GM21367 (cell line): ENCODE measurements around the gene DPH2.

Experiments
- ATAC-seq: cut with Tn5 transposase; IDR thresholded peaks from one replicate; pipeline ENCODE4 v1.9.1; 2021; ENCODE audit not compliant: unreplicated experiment

Gene DPH2

GRCh38 chr1:43982241-43982640 lies 12.4 kb downstream of the DPH2 start:
- no peak for ATAC-seq

- ATAC-seq = no peak
These were observed 13.0 kb downstream of the DPH2 start for GRCh38 chr1:43982808-43983207.

DNA sequence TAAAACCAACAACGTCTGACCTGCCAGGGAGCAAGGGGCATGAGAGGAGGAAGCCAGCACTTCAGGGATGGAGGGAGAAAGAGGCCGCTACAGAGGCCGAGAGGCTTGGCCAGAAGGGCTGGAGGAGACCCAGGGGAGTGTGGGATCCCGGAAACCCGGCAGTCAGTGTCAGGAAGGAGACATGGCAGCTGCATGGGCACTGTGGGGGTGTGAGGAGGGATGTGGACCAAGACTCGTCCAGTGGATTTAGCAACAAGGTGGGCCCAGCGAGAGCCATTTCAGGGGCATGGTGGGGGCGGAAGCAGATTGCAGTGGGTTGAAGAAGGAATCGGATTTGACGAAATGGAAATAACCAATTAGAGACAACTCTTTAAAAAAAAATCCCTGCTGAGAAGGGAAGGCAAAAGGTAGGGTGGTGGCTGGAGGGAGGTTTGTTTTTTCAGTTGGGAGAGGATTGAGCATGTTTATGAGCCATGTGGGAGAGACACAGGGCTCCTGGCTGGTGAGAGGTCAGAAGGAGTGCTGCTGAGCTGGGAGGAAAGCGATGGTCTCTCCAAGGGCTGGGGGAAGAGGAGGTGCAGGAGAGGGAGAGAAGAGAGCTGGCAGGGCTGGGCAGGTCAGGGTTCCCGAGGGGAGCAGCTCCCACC lies 13.6 kb downstream of the DPH2 start:
- no peak for ATAC-seq

DNA sequence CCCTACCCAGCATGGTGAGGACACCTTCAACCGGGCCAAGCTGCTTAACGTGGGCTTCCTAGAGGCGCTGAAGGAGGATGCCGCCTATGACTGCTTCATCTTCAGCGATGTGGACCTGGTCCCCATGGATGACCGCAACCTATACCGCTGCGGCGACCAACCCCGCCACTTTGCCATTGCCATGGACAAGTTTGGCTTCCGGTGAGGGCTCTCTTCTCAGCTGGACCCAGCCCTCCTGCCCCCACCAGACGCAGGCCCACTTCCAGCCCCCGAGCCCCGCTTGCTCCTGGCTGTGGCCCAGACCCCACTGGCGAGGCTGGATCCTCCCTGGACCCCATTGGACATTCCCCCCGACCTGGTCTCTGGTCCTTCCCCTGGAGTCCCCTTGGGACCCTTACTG lies 15.0 kb downstream of the DPH2 start:
- no peak for ATAC-seq

DNA sequence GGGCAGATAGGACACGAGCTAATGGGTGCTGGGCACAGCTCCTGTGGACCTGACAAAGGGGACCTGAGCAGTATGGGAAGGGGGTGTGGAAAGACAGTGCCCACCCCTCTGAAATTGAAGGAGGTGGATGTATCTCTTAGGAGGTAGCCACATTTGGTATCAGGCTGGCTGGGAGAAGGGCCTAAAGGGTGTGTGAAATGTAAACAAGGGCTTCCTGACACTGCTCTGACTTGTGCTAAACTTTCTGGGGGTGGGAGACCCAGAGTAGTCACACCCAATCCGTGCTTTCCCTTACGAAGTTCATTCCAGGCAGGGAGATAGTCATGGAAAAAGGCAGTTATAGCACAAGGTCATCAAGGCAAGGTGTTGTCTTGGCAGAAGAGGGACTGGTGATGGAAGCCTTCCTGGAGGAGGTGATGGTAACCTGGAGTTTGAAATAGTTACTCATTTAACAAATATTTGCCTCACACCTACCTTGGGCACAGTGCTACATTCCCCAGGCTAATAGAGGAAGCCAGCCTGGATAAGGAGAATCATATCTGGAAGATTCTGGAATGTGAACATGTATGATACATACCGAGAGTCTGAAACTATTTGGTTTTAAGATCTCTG lies 16.3 kb downstream of the DPH2 start:
- no peak for ATAC-seq

GRCh38 chr1:43986712-43987111 lies 16.9 kb downstream of the DPH2 start:
- ATAC-seq = no peak

- ATAC-seq = no peak
These were observed 17.5 kb downstream of the DPH2 start for GRCh38 chr1:43987159-43987902.

GRCh38 chr1:43990271-43991199 lies 20.7 kb downstream of the DPH2 start:
- ATAC-seq = no peak

- ATAC-seq = no peak
These were observed 21.3 kb downstream of the DPH2 start for GRCh38 chr1:43991200-43991475.

DNA sequence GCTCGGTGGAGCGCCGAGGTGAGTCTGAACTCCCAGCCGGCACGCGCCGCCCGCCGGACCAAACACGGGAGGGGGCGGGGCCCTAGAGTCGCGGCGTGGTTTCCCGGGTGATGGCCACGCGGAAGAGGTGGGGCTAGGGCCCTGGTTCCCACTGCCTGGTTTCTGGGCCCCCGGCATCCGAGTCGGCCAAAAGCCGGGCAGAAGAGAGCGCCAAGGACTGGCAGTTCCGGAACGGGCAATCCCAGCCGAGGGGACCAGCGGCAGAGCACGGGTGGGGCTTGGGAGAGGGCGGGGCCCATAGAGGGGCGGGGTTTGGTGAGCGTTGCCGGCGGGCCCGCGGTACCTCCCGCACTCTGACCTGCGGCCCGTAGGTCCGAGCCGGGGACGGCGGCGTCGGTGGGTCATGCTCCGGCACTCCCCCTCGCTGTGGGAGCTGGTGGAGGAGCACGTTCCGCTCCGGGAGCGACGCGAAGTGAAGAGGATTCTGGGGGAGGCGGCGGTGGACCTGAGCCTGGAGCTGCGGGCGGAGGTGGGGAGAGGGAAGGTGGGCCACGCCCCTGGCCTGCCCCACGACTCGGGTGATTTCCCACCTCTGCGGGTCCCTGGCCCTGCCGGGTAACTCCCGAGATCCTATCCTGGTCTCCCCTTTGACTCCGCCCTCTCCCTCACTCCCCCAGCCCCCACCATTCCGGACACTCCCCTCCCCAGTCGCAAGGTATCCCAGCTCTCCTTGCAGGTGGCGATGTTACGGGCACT lies 21.8 kb downstream of the DPH2 start, which contains the start of gene CCDC24:
CCDC24 (plus strand) TSS at position 124 of the 756 bp plus-strand sequence; CDS start at position 404, 280 bp downstream.
- ATAC-seq = peak; percentile 58

DNA sequence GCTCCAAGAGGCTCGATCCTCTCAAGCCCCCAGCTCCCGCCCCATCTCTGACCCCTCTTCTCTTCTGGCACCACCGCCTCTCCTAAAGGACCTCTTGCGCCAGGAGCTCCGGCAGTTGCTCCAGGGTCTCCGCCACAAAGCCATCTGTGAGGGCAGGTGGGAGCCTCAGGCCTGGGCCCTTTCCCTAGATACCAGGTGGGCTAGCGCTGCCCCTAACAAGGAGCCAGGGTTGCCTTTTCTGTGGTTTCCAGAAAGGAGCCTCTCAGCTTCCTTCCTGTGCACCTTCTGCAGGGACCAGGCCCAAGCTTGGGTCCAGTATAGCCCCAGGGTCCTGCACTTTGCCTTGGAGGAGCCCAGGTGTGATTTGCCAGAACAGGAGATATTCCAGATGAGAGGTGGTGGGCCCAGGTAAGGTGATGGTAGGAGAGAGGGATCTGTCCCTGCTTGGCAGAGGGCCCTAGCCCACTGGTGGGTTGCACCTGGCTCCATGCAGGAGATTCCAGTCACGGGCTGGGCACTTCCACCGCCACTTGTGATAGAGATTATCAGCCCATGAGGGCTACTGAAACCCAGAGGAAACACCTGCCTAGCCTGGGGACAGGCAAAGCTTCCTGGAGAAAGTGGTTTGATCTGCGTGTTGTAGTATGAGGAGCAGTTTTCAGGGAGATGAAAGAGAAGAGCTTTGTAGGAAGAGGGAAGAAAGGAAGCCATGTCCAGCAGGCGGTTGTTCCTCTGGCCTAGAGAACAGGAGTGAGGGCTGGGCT lies 22.6 kb downstream of the DPH2 start:
- no peak for ATAC-seq

DNA sequence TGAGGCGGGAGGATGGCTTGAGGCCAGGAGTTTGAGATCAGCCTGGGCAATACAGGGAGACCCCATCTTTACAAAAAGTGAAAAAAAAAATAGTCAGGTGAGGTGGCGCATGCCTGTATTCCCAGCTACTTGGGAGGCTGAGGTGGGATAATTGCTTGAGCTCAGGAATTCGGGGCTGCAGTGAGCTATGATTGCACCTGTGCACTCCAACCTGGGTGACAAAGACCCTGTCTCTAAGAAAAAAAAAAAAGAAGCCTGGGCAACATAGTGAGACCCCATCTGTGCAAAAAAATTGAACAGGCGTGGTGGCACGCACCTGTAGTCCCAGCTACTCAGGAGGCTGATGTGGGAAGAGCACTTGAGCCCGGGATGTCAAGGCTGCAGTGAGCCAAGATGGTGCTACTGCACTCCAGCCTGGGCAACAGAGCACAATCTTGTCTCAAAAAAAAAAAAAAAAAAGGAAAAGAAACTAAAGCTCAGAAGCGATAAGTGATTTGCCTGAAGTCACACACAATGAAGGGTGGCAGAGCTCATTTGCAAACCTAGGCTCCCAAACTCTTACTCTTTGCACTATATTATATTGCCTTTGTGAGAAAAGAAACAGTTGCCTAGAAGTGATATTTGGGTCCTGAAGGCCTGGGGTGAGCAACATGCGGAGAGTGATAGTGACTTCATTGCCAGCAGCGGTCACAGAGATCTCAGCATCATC lies 23.6 kb downstream of the DPH2 start:
- ATAC-seq = no peak

GRCh38 chr1:43994071-43994470 lies 24.3 kb downstream of the DPH2 start:
- no peak for ATAC-seq

DNA sequence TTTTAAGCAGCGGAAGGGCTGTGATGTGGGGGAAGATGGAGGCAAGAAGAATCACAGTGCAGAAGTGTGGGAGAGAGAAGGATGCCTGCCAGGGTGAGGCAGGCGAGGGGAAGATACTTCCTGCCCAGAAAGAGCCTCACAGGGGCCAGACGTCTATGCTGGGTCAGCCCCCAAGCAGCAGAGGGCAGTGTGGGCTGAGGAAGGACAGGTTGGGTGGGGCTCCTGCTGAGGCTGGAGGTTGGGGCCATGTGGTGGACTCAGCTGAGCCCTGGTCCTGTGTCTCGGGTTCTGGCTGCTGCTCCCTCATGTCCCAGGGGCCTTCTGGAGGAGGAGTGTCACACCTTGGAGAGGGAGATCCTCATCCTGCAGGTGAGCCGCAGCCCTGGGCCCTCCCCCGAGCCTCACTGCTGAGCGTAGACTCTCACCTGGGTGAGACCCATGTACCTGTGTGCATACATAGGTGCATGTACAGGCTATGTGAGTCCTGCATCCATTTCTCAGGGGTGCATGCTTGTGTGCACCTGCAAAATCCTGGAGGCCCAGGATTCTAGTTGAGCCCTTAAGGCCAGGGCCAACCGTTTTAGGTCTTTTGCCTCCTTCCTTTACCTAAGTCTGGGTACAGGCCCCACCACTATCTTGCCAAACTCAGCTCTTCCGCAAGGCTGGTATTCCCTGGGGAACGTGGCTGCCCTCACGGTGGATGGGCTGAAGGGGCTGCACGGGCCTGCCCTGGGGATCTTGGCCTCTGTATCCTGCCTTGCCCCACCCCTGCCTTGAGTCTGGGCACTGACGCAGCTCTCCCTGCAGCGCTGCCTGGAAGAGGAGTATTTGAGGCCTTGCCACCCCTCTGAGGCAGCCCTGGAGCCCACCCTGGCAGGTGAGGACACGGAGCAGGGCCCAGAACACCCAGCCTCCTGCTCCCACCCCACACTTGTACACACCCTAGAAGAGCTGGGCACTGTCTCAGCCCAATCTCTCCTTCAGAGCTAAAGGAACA lies 25.3 kb downstream of the DPH2 start:
- no peak for ATAC-seq

- no peak for ATAC-seq
These were observed 26.3 kb downstream of the DPH2 start for GRCh38 chr1:43995984-43996732.

DNA sequence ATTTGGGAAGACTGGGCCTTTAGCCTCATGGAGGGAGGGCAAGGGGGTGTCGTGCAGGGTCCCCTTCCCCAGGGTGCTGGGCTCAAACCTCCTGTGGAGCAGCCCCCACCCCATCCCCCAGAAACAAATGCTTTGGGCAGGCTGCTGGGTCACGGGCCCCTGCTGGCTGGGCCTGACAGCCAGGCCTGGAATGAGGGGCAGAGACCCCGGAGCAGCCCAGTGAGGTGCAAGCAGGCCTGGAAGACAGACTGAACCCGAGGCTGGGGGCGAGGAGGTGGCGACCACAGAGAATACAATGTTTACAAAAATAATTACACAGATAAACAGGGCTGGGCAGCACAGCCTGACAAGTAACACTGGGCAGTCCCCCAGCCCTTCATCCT lies 26.9 kb downstream of the DPH2 start:
- ATAC-seq = no peak

DNA sequence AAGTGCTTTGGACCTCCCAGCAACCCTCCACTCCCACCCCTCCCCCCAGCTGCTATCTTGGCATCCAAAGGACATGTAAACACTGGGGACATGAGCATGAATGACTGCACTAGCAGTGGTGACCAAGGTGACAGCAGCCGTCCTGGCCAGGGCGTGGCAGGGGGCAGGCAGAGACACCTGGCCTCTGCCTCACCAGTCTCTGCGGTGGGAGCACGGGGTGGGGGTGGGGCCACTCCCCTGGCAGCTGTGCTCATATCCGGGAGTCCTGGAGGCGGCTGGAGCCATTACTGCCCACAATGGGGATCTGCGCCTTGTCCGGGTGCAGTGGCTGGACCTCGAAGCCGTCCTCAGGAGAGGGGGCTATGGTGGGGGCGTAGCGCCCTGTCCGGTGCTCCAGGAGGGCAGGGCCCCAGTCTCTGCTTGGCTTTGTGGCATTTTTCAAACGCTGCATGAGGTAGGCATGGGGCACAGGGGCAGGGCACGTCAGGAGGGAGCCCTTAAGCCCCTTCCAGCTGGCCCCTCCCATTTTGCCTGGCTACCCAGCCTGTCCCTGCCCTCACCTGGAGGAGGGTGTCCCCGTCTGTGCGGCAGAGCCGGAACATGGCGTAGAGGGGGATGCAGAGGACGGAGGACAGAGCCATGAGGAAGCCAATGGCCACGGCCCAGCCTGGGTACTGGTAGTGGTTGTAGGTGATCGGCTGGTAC lies 27.6 kb downstream of the DPH2 start:
- no peak for ATAC-seq
